Astrocyte (in vitro differentiated cells and primary cell): Measurements from ENCODE around the gene DOK7.
"Not testable (repeated sequence)": the region's sequence is repeated elsewhere in the genome, so short reads cannot be mapped to it uniquely, and the experiment has no call there.

Experiments used
- EZH2 ChIP-seq: IDR thresholded peaks from 2 replicates; pipeline ENCODE4 v1.6.1; 2012; ENCODE audit warnings: mild to moderate bottlenecking, low read length, inconsistent platforms; ENCODE audit not compliant: insufficient read depth
- TF ChIP-seq, protein P1 (sequence below): IDR thresholded peaks from 2 replicates; pipeline ENCODE4 v1.5.1; 2011; ENCODE audit warnings: low read depth, mild to moderate bottlenecking, inconsistent platforms, low read length, moderate library complexity; ENCODE audit not compliant: insufficient read depth

DNA sequence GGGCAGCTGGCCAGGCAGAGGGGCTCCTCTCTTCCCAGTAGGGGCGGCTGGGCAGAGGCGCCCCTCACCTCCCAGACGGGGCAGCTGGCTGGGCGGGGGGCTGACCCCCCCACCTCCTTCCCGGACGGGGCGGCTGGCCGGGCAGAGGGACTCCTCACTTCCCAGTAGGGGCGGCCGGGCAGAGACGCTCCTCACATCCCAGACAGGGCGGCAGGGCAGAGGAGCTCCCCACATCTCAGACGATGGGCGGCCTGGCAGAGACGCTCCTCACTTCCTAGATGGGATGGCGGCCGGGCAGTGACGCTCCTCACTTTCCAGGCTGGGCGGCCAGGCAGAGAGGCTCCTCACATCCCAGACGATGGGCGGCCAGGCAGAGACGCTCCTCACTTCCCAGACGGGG is 75.8 kb downstream of the DOK7 start:
- TF ChIP-seq, protein P1, sequence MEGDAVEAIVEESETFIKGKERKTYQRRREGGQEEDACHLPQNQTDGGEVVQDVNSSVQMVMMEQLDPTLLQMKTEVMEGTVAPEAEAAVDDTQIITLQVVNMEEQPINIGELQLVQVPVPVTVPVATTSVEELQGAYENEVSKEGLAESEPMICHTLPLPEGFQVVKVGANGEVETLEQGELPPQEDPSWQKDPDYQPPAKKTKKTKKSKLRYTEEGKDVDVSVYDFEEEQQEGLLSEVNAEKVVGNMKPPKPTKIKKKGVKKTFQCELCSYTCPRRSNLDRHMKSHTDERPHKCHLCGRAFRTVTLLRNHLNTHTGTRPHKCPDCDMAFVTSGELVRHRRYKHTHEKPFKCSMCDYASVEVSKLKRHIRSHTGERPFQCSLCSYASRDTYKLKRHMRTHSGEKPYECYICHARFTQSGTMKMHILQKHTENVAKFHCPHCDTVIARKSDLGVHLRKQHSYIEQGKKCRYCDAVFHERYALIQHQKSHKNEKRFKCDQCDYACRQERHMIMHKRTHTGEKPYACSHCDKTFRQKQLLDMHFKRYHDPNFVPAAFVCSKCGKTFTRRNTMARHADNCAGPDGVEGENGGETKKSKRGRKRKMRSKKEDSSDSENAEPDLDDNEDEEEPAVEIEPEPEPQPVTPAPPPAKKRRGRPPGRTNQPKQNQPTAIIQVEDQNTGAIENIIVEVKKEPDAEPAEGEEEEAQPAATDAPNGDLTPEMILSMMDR, result not testable (repeated sequence)
- TF ChIP-seq EZH2, result not testable (repeated sequence)
